ENCODE data around the gene LSP1. TPM values are rescaled to one million over a fixed set of nuclear protein-coding genes. Genes with fewer than 3 reads are reported as not detected.

Gene LSP1
- polyA plus RNA-seq, 3 donors from 2014 or later = 437 to 767 (median 593) TPM

DNA sequence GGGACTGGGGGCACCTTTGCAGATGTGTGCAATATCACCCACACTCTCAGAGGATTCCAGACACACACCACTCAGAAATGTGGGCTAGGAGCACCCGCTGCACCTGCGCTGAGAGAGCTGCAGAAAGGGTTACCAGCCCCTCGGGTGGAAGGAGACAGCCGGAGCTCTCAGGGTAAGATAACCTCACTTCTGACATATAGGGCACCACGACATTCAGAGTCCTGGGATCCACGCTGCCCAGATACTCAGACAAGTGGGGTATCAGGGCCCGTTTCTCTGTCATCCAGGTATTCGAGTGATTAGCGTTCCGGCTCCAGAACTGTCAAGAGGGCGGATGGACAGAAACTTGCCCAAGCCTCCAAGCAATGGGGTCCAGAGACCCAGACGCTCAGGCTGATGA is 24.3 kb upstream of the LSP1 start:
- no peak for DNase-seq
- H3K4me1 Mint-ChIP-seq = peaks cover 0 to 3% of the 10 kb centered on the region in 2 donors
- H3K36me3 Mint-ChIP-seq = no peaks in the 10 kb centered on the region
- no peak overlapping the region for H3K4me3 Mint-ChIP-seq
- no peaks in the 10 kb centered on the region for H3K9me3 Mint-ChIP-seq
- no peak overlapping the region for H3K27ac Mint-ChIP-seq
- H3K27me3 Mint-ChIP-seq (ENCODE audit: low read depth in 3 of 3) = peaks cover 0 to 10% (median 4%) of the 10 kb centered on the region in 3 donors

DNA sequence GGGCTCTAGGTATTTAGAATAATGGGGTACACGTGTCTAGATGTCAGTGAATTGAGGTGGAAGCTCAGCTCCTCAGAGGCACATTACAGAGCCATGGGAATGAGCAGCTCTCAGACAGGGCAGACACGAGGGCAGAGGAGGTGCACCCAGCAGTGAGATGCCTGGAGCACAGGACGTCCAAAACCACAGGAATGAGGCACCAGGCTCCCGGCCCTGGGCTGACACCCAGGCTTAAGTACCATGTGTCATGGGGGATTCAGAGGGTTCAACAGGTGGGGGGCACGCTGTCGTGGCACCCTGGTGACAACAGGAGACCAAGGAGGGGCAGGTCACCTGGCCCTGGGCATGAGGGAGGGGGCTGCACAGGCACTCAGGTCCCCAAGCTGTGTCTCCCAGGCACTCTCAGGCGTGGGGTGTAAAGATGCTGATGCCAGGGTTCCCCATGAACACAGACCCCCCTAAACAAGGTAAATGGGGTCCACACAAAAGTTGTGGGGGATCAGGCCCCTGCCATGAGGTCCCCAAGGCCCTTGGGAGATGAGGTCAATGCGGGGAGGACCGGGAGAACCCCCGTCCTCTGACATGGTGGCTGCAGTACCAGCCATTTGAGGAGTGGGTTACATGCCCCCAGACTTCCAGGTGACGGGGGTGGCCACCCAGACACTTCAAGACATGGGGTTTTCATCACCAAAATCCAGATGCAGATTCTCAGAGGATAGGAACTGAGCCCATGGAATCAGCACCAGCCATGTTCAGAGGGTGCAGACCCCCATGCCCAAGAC is 23.7 kb upstream of the LSP1 start:
- Mint-ChIP-seq H3K4me1 (peaks cover 0 to 3% of the 10 kb centered on the region in 2 donors), H3K27me3 (ENCODE audit: low read depth in 3 of 3) (peaks cover 0 to 10% (median 4%) of the 10 kb centered on the region in 3 donors), H3K9me3 (no peaks in the 10 kb centered on the region), H3K27ac (no peak overlapping the region), H3K4me3 (no peak overlapping the region), H3K36me3 (no peaks in the 10 kb centered on the region)
- DNase-seq = no peak

DNA sequence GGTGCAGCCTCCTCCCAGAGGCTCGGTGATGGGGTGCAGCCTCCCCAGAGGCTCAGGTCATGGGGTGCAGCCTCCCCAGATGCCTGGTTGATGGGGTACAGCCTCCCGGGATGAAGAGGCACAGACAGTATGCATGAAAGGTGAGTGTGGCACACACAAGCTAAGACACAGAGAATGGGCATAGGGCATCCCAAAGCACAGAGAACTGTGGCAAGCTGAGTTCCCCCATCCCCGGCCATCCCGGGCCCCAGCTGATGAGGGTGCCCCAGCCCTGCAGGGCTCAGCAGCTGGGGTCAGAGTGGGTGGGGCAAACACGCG is 22.9 kb upstream of the LSP1 start:
- H3K4me3 Mint-ChIP-seq = no peak overlapping the region
- H3K4me1 Mint-ChIP-seq = peaks cover 0 to 3% of the 10 kb centered on the region in 2 donors

DNA sequence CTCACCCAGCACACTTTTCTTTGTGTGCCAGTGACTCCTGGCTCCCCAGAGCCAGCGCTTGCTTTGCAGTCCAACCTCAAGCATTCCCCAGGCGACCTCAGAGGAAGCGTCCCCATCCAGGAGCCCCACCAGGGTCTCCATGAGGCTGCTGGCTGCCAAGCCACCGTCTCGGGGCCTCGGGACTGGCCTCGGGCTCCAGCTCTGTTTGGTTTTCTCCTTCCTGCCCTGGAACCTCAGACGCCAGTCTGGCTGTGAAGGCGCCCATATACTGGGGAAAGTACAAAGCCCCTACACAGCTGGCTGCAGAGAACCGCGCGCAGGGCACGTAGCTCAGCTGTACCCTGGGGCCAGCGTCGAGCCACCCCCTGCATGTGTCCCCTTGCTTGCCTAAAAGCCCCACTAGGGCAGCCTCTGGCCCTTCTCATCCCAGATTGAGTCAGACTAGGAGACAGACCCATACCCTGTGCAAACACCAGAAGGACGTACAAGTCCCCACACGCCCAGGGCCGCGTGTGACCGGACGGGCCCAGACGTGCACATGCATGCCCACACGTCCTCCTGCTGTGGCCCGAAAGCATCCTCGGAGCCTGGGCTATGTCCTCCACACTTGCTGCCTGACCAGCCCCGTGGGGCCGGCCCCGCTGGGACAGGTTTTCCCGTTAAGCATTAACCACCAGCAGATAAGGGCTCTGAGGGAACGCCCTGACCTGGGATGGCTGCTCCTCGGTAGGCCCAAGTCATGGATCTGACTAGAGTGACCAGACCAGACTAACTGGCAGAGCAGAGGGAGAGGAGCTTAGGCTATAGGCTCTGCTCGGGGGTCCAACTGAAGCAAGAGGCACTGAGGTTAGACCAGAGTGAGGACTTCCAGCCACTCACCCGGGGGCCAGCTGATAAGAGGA is 22.3 kb upstream of the LSP1 start:
- peaks cover 0 to 3% of the 10 kb centered on the region in 2 donors for H3K4me1 Mint-ChIP-seq
- H3K9me3 Mint-ChIP-seq = no peaks in the 10 kb centered on the region
- no peak overlapping the region for H3K4me3 Mint-ChIP-seq
- DNase-seq = no peak
- H3K36me3 Mint-ChIP-seq = no peaks in the 10 kb centered on the region
- no peak overlapping the region for H3K27ac Mint-ChIP-seq
- H3K27me3 Mint-ChIP-seq (ENCODE audit: low read depth in 3 of 3) = peaks cover 0 to 10% (median 4%) of the 10 kb centered on the region in 3 donors

More for the DNA sequence above, 22.9 kb upstream of the LSP1 start:
- Mint-ChIP-seq H3K36me3 (no peaks in the 10 kb centered on the region), H3K27ac (no peak overlapping the region), H3K9me3 (no peaks in the 10 kb centered on the region), H3K27me3 (ENCODE audit: low read depth in 3 of 3) (peaks cover 0 to 10% (median 4%) of the 10 kb centered on the region in 3 donors)
- no peak for DNase-seq

DNA sequence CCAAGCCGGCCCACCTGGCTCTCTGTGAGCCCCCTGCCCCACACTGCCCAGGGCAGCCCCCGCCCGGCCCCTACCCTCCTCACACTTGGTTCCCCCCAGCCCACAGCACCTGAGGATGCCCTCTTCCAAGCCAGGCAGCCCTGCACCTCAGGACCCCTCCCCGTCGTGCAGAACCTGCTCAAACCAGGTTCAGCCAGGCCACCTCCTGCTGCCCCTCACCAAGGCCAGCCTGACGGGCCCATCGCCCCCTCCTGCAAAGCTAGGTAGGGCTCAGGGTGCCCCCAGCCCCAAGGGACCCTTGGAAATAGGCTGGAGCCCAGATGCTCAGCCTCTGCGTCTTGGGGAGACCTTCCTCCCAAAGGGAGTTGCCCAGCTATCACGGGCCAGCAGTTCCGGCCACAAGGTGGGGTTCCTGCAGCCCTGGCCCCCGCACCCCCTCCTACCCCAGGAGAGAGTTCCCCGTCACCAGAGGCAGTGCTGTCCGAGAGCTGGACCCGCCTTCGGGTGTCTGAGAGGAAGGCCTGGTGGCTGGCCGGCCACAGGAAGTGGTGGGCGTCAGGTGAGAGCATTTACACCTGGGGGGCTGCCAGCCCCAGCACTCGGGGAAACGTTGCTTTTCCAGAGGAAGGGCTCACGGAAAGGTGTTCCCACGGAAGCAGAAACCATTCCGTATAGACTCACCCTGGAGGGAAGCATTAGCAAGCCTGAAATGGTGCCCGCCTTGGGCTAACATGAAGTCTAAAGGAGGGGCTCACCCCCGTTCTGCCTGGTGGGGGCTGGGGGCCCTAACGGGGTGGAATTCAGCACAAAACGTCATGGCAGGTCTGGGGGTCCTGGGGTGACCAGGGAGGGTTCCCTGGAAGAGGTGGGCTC is 21.3 kb upstream of the LSP1 start:
- no peak for DNase-seq
- Mint-ChIP-seq H3K27ac (no peak overlapping the region), H3K9me3 (no peaks in the 10 kb centered on the region), H3K27me3 (ENCODE audit: low read depth in 3 of 3) (peaks cover 0 to 10% (median 4%) of the 10 kb centered on the region in 3 donors), H3K4me1 (peaks cover 0 to 3% of the 10 kb centered on the region in 2 donors), H3K36me3 (no peaks in the 10 kb centered on the region), H3K4me3 (no peak overlapping the region)

DNA sequence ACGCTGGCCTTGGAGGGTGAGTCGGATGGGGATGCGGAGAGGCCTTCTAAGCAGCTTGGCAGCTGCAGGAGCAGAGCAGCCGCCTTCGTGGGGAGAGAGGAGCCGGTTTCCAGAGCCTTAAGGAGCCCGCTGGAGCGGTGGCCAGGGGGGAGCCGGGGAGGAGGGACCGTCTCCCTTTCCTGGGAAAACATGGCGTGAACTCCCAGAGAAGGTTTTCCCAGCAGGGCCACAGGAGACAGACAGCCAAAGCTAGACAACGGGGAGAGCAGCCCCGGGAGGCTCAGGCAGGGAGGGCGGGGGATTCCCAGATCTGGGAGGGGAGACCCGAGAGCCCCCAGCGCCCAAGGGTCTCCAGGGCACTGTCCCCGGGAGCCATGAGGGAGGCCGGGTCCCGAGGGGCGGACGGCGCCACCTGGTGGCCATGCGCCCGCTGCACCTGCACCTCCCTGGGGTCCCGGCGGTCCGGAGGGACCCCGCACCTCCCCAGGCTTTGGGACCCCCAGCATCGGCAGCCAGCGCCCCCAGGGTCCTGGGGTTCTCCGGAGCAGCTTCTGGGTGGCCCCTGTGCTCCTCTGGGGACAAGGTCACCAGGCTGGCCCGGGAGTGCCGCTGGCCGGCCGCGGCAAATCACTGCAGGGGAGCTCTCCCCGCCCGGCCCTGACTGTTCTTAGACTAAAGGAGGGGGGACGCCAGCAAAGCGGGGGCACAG is 20.5 kb upstream of the LSP1 start:
- DNase-seq = peak; percentile 66 to 70 (median 69)
- Mint-ChIP-seq H3K9me3 (no peaks in the 10 kb centered on the region), H3K36me3 (no peaks in the 10 kb centered on the region), H3K27me3 (ENCODE audit: low read depth in 3 of 3) (peaks cover 0 to 8% (median 4%) of the 10 kb centered on the region in 3 donors), H3K4me3 (no peak overlapping the region), H3K27ac (no peak overlapping the region), H3K4me1 (peaks cover 0 to 3% of the 10 kb centered on the region in 2 donors)

DNA sequence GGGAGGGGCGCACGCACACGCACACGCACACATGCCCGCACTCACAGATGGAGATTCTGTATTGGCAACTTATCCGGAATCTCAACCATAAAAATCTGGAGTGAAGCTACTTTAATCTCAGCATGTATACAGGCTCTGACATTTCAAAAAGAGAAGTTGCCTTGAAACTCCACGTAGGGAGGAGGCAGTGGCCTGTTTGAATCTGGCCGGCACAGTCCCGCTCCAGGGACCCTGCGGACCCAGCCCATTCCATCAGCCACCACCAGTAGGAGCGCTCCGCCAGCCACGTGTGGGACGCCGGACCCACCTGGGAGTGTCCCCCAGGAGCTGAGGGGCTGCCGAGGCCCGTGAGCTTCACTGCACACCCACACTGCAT is 20.0 kb upstream of the LSP1 start:
- Mint-ChIP-seq H3K4me3 (no peak overlapping the region), H3K9me3 (no peaks in the 10 kb centered on the region), H3K4me1 (peaks cover 0 to 6% of the 10 kb centered on the region in 2 donors), H3K27ac (no peak overlapping the region), H3K27me3 (ENCODE audit: low read depth in 3 of 3) (peaks cover 0 to 5% (median 4%) of the 10 kb centered on the region in 3 donors), H3K36me3 (no peaks in the 10 kb centered on the region)
- DNase-seq = no peak

DNA sequence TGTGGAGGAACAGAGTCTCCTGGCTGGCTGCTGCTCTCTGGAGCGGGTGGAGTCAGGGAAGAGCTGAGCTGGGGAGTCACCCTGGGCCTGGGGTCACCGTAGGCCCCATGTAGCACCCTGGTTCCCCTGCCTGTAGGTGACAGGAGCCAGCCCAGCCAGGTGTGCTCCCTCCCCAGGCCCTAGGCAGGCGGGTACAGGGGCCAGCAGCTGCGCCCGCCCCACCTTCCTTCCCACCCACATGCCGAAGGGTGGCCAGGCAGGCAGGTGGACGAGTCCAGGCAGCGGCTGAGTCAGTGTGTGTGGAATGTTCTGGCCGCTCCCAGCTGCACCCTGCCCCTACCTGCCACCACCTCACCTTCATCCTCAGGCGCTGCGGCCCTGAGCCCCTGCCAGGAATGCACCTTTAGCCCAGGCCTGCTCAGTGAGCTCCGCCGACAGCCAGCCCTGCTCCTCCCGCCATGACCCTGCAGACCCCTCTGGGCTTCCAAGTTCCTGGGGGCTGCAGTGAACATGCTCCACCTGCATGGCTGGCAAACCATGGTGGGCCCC is 18.7 kb upstream of the LSP1 start:
- Mint-ChIP-seq H3K4me3 (no peak overlapping the region), H3K36me3 (no peaks in the 10 kb centered on the region), H3K9me3 (no peaks in the 10 kb centered on the region), H3K4me1 (peaks cover 0 to 8% of the 10 kb centered on the region in 2 donors), H3K27me3 (ENCODE audit: low read depth in 3 of 3) (peaks cover 0 to 5% (median 4%) of the 10 kb centered on the region in 3 donors), H3K27ac (no peak overlapping the region)
- no peak for DNase-seq

DNA sequence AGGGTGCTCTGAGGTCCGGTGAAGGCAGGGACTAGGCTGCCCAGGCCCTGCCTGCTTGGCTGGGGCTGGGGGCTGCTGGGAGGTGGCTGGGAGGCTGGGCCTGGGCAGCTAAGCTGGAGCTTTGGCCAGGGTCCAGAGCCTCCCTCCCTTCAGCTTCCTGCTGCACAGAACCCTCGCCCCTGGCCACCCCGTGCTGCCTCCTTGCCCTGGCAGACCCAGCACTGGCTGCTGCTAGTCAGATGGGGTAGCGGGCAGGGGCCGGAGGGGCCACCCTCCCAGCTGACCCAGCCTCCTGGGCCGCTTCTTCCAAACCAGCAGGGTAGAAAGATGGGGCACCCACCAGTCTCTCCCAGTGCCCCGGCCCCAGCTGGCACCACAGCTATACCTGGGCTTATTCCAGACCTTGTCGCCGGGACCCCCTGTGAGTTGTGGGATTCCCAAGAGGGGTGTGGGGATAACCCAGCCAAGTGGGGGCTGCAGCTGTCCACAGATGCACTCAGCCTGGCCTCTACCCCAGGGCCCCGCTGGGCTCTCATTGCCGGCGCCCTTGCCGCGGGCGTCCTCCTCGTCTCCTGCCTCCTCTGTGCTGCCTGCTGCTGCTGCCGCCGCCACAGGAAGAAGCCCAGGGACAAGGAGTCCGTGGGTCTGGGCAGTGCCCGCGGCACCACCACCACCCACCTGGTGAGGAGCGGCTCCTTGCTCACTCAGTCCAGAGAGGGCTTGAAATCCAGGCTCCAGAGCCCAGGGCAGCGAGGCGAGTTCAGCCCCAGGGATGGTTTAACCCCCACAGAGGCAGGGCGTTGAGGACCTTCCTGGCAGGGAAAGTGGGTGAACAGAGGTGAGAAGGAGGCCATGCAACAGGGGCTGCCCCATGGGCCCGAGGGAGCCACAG is 17.9 kb upstream of the LSP1 start, which contains the start of gene SYT8:
Gene SYT8, plus strand, starts transcription at position 212 of the 892 bp plus-strand sequence. Its CDS starts 116 bp downstream, at position 328.
- Mint-ChIP-seq H3K4me1 (peaks cover 6 to 14% of the 10 kb centered on the region in 2 donors), H3K27ac (no peak within 1 kb of the TSS), H3K36me3 (no peaks in the 10 kb centered on the region), H3K4me3 (no peak within 1 kb of the TSS), H3K9me3 (no peaks in the 10 kb centered on the region), H3K27me3 (ENCODE audit: low read depth in 3 of 3) (peaks cover 0 to 5% (median 4%) of the 10 kb centered on the region in 3 donors)
- DNase-seq = no peak

DNA sequence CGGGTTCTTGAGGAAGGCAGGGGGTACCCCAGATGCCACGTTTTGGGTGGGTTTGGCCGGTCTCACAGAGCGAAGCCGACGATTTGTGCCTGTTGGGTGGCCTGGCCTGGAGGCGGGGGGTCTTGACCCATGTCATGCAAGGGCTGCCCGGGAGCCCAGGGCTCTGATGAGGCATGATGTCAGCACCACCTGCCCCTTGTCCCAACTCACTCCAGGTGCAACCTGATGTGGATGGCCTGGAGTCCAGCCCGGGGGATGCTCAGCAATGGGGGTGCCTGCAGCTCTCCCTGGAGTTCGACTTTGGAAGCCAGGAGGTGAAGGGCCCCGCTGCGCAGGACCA is 17.2 kb upstream of the LSP1 start:
- no peaks in the 10 kb centered on the region for H3K36me3 Mint-ChIP-seq
- peaks cover 0 to 5% (median 4%) of the 10 kb centered on the region in 3 donors for H3K27me3 Mint-ChIP-seq (ENCODE audit: low read depth in 3 of 3)
- no peak overlapping the region for H3K27ac Mint-ChIP-seq
- DNase-seq = no peak
- no peaks in the 10 kb centered on the region for H3K9me3 Mint-ChIP-seq
- H3K4me3 Mint-ChIP-seq = no peak overlapping the region
- peaks cover 7 to 14% of the 10 kb centered on the region in 2 donors for H3K4me1 Mint-ChIP-seq

DNA sequence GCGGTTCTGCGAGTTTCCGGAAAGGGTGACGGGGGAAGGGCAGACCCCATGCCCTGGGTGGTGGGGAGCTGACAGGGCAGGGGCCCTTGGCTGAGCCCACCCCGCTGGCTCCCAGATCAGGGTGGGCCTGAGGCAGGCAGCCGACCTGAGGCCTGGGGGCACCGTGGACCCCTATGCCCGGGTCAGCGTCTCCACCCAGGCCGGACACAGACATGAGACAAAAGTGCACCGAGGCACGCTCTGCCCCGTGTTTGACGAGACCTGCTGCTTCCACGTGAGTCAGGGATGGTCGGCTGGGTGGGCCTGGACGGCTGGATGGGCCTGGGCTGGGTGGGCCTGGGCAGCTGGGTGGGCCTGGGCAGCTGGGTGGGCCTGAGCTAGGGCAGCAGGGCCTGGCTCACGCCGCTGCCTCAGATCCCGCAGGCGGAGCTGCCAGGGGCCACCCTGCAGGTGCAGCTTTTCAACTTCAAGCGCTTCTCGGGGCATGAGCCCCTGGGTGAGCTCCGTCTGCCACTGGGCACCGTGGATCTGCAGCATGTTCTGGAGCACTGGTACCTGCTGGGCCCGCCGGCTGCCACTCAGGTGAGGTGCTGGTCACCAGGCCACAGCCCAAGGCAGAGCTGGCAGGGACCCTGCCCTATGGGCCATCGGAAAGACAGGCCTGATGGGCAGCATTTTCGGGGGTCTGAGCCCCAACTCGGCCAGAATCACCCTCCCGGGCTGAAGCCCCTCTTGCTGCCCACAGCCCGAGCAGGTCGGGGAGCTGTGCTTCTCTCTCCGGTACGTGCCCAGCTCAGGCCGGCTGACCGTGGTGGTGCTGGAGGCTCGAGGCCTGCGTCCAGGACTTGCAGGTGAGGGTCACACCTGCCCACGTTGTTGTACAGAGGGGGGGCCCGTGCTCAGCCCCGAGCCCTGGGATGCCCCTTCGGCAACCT is 16.6 kb upstream of the LSP1 start:
- no peak for DNase-seq
- Mint-ChIP-seq H3K36me3 (no peaks in the 10 kb centered on the region), H3K4me3 (no peak overlapping the region), H3K27ac (no peak overlapping the region), H3K27me3 (ENCODE audit: low read depth in 3 of 3) (peaks cover 2 to 4% (median 3%) of the 10 kb centered on the region in 3 donors), H3K9me3 (no peaks in the 10 kb centered on the region), H3K4me1 (peaks cover 7 to 15% of the 10 kb centered on the region in 2 donors)

All from immature natural killer cell (primary cell).